ENCODE measurements around the gene HOXD10.

DNA sequence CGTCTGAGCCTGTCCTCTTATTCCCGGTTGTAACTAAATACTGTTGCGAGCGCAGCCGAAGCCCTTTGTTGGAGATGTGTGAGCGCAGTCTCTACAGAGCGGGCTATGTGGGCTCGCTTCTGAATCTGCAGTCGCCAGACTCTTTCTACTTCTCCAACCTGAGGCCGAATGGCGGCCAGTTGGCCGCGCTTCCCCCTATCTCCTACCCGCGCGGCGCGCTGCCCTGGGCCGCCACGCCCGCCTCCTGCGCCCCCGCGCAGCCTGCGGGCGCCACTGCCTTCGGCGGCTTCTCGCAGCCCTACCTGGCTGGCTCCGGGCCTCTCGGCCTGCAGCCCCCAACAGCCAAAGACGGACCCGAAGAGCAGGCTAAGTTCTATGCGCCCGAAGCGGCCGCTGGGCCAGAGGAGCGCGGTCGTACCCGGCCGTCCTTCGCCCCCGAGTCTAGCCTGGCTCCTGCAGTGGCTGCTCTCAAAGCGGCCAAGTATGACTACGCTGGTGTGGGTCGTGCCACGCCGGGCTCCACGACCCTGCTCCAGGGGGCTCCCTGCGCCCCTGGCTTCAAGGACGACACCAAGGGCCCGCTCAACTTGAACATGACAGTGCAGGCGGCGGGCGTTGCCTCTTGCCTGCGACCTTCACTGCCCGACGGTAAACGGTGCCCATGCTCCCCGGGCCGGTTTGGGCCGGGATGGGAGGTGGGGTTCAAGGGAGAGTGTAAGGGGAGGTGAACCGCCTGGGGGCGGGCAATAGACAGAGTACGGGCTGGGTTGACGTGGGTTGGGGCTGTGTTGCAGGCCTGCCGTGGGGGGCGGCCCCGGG, 16.6 kb upstream of the HOXD10 start, which contains the start of gene HOXD12:
- TF ChIP-seq POLR2AphosphoS5 (IDR thresholded peaks at IDR 0.05; ENCODE audit: low read depth) (no peak), CTCF (IDR thresholded peaks at IDR 0.05; ENCODE audit: insufficient read depth, low read length) (no peak), SPI1 (IDR thresholded peaks at IDR 0.05; ENCODE audit: borderline replicate concordance, low read depth) (no peak), REST (IDR thresholded peaks at IDR 0.05; ENCODE audit: insufficient replicate concordance, low read depth) (no peak)

Measured in HL-60 (cell line).